ENCODE results near the gene SETDB2.

SETDB2 gene

GRCh38 chr13:49472186-49472585, 28.1 kb downstream of the SETDB2 start:
- DNase-seq (ENCODE audit: low read depth in 2 of 2): no peak

GRCh38 chr13:49476529-49476928, 32.5 kb downstream of the SETDB2 start:
- no peak for DNase-seq (ENCODE audit: low read depth in 2 of 2)

DNA sequence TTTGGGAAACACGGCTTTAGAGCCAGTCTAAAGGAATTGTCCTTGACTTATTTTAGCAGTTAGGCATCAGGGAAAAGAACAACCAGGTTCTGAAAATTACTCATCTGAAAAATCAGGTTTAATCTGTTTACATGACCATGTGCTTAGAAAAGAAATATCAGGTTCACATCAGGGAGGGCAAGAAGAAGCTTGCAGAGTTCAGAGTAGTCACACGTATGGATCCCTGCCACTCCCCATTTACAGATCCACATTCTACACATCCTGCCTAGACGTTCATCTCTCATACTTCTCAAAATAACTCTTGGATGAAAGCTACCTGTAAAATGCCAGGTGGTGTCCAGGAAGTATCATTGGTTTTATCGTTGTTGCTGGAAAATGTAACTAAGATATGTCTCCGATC, 37.7 kb downstream of the SETDB2 start:
- DNase-seq (ENCODE audit: low read depth in 2 of 2): no peak

DNA sequence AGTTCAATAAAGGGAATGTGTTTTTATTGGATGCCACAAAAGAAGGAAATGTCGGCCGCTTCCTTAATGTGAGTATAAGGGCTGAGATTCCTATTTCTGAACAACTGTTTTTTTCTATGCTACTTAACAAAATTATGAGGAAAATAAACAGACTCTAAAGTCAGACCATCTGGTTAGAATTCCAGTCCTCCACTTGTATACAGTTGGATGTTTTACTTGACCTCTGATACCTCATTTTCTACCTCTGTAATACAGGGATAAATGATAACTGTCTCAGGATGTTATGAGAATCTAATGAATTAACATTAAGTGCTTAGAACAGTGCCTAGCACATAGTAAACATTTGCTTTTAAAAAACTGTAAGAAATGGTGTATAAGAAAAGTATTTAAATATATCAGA, 44.5 kb downstream of the SETDB2 start:
- no peak for DNase-seq (ENCODE audit: low read depth in 2 of 2)

DNA sequence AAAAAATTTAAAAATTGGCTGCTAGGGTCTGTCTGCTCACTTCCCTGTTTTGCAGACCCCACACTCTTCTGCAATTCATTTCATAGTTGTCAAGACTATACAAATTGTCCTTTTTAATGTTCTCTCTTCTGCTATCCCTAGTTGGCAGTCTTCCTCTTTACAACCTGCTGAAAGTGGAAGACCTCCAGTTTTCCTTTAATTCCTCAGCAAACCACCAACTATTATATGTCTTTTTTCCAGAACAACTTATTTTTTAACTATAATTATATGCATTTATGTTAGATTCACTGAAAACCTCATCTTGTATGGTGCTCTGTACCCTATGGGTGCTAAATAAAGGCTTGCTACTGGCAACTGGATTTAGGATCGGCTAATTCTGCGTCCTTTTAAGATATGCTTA, 50.6 kb downstream of the SETDB2 start:
- DNase-seq (ENCODE audit: low read depth in 2 of 2): no peak

- DNase-seq (ENCODE audit: low read depth in 2 of 2): peak; percentile 71 to 76
Measured at GRCh38 chr13:49495783-49496762, 52.0 kb downstream of the SETDB2 start, which contains the start of gene PHF11. TSS of gene PHF11 (plus strand) at chr13:49495953. CDS start at chr13:49496002, 49 bp downstream.

DNA sequence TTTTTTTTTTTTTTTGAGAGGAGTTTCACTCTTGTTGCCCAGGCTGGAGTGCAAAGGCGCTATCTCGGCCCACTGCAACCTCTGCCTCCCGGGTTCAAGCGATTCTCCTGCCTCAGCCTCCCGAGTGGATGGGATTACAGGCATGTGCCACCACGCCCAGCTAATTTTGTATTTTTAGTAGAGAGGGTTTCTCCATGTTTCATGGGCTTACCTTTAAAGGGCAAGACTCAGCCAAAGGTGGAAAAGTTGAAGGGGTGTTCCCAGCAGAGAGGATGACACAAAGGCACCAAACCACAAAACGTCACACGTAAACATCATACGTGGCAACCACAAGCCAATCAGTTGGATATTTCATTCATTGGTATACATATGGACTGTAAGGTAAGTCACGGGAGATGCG, 52.8 kb downstream of the SETDB2 start:
- peak in 1 of 2 donors; percentile 26 for DNase-seq (ENCODE audit: low read depth in 2 of 2)

DNA sequence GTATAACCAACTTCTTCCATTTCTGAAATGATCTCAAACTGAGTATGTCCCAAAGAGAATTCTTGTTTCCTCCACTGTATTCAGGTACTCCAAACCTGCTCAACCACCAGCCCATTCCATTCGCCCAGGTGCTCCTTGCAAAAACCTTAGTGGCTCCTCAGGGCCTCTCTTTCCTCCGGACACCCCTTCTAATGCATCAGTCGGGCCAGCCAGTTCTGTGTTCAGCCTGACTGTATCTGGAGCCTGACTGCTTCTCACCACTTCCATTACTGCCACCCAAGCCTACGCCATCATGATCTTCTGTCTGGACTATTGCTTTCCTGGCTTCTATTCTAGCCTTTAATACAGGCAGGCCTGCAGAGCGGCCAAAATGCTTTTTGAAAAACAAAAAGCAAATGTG, 53.2 kb downstream of the SETDB2 start:
- DNase-seq (ENCODE audit: low read depth in 2 of 2): no peak

- DNase-seq (ENCODE audit: low read depth in 2 of 2): no peak
Measured at GRCh38 chr13:49498206-49498605, 54.1 kb downstream of the SETDB2 start.

GRCh38 chr13:49499889-49500660, 56.0 kb downstream of the SETDB2 start:
- DNase-seq (ENCODE audit: low read depth in 2 of 2): no peak

- DNase-seq (ENCODE audit: low read depth in 2 of 2): no peak
Measured at GRCh38 chr13:49502954-49503353, 58.9 kb downstream of the SETDB2 start.

- DNase-seq (ENCODE audit: low read depth in 2 of 2): no peak
Measured at GRCh38 chr13:49503951-49504350, 59.9 kb downstream of the SETDB2 start.

GRCh38 chr13:49512578-49512977, 68.5 kb downstream of the SETDB2 start:
- no peak for DNase-seq (ENCODE audit: low read depth in 2 of 2)

GRCh38 chr13:49516467-49516866, 72.4 kb downstream of the SETDB2 start:
- DNase-seq (ENCODE audit: low read depth in 2 of 2): no peak

- DNase-seq (ENCODE audit: low read depth in 2 of 2): no peak
Measured at GRCh38 chr13:49517461-49517860, 73.4 kb downstream of the SETDB2 start.

GRCh38 chr13:49521224-49521623, 77.2 kb downstream of the SETDB2 start:
- no peak for DNase-seq (ENCODE audit: low read depth in 2 of 2)

GRCh38 chr13:49524740-49525501, 80.8 kb downstream of the SETDB2 start:
- no peak for DNase-seq (ENCODE audit: low read depth in 2 of 2)

DNA sequence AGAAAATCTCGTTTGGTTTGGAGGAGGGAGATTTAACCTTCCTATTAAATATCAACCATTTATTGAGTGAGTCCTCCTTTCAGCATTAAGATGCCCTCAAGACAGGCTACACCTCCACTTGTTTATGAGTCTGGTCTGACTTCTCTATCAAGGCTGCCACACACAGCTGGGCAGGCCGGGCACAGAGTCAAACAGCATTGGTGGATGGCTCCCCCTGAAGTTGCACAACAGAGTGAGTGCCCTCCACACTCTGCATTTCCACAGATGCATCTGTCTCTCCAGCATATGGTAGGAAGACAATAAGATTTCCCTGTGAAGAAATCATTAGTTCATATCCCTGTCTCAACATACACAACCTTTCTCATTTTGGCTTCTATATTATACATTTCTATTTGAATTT, 83.0 kb downstream of the SETDB2 start:
- DNase-seq (ENCODE audit: low read depth in 2 of 2): no peak

DNA sequence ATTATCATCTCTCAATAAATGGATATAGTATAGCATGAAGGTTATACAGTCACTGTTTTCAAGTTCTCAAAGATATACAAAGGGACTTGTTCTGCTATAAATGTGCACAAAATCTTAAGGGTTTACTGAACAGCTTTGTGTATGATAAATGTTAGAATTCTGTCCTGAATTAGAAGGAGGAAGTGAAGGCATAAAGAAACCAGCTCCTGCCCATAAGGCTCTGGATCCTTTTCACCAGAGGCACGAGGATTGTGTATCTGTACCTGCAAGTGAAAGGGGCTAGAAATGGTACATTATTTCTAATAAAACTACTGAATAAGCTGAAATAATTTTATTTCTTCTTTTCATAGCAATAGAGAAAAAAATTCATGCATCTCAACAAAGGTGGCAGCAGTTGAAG, 84.1 kb downstream of the SETDB2 start:
- DNase-seq (ENCODE audit: low read depth in 2 of 2): no peak

- no peak for DNase-seq (ENCODE audit: low read depth in 2 of 2)
Measured at GRCh38 chr13:49530457-49530856, 86.4 kb downstream of the SETDB2 start.

DNA sequence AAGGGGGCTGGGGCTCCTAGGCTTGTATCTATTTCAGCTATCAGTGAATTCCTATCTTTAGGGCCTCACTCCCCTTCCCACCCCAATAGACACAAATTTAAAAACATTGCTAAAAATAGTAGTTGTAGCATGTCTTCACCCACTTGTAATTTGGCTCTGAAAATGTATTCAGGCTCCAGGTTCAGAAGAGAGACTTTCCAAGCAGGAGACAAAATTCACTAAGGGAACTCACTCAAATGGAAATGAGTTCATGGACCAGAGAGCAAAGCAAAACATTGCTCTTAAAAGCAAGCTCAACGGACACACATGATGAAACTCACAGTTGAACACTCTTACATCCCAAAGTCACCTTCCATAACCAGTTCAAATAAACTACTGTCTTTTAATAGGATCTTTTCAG, 88.5 kb downstream of the SETDB2 start:
- DNase-seq (ENCODE audit: low read depth in 2 of 2): no peak

DNA sequence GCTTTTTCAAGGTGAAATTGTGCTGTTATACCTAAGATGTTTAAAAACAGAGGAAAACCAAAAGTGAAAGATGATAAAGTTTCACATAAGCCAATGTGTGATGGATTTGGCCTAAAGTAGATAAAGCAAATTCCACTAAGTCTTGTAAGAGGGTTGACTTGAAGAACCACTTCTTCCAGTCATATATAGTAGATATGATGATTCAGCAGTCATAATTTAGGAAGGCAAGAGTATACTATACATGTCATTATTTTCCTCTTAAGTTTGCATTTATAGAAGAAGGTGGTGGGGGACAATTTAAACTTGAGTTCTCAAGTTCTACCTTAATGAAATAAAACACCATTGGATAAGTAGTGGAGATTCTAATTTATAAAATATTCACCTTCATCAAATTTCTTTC, 88.9 kb downstream of the SETDB2 start:
- no peak for DNase-seq (ENCODE audit: low read depth in 2 of 2)

Measured in stimulated activated CD8-positive, alpha-beta memory T cell treated with anti-CD3 and anti-CD28 coated beads, Interleukin-7, amount 100 ng/mL, for 1 hour (primary cell).